T47D (cell line): ENCODE data around the gene GRIK3.
"Not testable (repeated sequence)": the region's sequence is repeated elsewhere in the genome, so short reads cannot be mapped to it uniquely, and the experiment has no call there.

Experiments
- DNase-seq, 2 experiments: peaks; one replicate each; pipeline versions ENCODE4 v3.0.0 to v3.0.0-alpha.2; 2011 to 2012; ENCODE audit warnings: low read depth in 1 of 2, low spot score in 1 of 2
- JUND ChIP-seq: IDR thresholded peaks from 2 replicates; pipeline ENCODE4 v1.6.1; 2012; ENCODE audit warnings: low read depth
- in situ Hi-C: cut with HindIII; loops from 2 replicates; pipeline ENCODE4 v1.10.0; 2016; ENCODE audit warnings: low sequenced_read_pairs, low pct_unique_long_range_greater_than_20kb

GRIK3 gene

DNA sequence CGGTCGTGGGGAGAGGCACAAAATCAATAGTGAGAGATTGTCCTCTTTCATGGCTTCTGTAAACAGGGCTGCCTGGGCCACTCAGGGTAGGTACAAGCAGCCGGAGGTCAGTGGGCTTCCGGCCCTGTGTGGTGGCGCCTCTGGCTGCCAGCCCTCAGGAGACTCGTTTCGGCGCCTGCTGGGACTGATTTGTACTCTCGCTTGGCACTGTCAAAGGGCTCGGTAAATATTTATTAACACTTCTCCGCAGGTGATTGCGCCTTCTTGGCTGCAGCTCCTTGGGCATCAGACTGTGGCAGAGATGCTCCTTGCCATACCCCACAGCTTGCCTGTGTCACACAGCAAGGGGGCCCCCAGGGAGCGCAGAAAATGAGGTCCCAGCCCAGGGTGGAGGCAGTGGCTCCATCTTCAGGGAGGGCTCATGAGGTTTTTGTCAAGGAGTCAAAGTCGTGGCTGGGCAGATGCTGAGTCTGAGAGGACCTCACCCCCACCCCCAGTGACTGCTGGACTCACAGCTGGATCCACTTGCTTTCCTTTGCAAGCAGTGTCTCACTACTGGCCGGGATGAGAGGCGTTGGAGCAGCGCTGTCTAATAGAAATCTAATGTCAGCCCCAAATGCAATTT is 262.5 kb downstream of the GRIK3 start:
- no peak for TF ChIP-seq JUND
- no peak for DNase-seq
- in situ Hi-C loops, result no loop called here

DNA sequence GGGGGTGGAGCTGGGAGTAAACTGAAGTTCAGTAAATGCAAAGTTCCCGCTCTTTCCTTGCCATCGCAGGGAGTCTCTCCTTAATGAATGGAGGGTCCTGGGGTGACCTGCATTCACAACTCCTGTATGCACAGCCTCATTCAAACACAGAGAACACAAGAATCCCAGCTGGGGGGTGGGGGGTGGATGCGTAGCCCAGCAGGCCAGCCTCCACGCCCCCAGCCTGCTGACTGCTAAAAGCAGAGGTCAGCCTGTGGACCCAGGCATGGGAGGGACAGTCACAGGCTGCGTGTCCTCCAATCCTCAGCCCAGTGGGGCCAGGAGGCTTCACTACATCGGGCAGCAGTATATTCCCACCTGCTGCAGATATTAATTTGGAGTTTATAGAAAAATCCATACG is 263.1 kb downstream of the GRIK3 start:
- DNase-seq, result no peak
- in situ Hi-C loops, result no loop called here
- TF ChIP-seq JUND, result no peak

DNA sequence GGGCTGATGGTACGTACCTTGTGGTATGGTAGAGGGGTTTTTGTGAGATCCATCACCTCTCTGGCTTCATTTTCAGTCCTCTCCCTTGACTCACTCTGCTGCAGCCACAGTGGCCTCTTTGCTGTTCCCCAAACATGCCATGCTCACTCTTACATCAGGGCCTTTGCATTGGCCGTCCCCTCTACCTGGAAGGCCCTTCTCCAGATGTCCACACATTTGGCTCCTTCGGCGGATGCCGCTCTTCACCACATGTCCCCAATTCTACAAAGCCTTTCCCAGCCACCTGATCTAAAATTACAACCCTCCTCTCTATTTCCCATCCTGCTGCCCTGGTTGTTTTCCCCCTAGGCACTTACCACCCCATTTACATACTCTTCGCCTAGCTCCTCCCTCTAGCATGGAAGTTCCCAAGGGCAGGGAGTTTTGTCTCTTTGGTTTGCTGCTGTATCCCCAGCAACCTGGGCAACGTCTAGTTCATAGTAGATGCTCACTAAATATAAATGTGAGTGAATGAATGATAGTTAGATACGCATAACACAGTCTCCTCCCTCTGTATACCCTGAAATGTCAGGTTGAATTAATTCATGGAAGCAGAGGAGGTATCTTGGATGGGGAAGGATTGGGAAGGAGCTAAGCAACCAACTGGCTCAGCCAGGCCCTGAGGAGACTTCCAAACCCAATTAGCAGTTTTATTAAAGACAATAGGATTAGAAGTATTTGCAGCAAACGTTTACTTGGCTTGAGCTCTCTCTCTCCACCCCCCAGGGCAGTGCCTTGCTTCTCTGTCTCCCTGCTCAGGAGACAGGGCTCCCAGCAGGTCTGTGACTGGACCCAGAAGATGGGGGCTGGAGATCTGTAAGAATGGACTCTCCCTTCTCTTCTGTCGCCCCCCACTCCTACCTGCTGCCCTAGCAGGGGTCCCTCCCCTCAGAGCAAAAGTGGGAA is 264.2 kb downstream of the GRIK3 start:
- no peak for DNase-seq
- TF ChIP-seq JUND, result no peak
- in situ Hi-C loops, result no loop called here

DNA sequence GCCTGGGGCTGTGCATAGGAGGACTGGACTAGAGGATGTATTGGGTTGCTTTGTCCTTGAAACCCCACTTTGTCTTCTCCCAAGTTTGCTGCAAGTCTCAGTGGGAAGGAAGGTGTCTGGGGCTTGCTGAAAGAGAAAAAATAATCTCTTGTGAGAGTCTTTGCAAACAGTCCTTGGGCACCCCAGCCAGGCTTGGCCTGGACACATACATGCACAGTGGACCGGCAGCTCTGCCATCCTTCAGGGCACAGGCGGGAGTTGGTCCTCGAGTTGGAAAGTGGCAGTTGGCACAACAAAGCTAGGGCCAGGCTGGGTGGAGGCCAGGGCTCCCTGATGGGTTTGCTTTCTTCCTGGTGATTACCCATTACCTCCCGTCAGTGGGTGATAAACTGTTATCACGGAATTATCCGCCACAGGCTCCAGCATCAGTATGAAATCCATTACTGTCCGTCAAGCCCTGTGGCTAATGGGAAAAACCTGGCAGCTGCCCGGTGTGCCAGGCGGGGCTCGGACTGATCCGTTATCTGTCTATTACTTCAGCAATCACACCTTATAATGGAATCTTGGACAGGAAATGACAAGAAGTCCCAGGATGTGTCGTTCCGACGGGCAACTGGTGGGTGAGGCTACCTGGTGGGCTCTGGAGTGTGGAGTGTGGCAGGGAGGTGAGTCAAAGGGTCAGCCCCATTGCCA is 265.7 kb downstream of the GRIK3 start:
- no peak for TF ChIP-seq JUND
- in situ Hi-C loops, result no loop called here
- no peak for DNase-seq

DNA sequence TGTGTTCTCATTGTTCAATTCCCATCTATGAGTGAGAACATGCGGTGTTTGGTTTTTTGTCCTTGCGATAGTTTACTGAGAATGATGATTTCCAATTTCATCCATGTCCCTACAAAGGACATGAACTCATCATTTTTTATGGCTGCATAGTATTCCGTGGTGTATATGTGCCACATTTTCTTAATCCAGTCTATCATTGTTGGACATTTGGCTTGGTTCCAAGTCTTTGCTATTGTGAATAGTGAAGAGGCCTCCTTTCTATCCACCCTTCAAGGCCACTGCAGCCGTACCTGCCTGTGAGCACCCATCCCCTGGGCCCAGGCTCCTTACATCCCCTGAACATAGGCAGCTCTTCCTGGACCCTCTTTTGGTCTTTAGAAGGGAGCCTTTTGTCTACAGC is 266.9 kb downstream of the GRIK3 start:
- DNase-seq, in situ Hi-C loops: not testable (repeated sequence)

DNA sequence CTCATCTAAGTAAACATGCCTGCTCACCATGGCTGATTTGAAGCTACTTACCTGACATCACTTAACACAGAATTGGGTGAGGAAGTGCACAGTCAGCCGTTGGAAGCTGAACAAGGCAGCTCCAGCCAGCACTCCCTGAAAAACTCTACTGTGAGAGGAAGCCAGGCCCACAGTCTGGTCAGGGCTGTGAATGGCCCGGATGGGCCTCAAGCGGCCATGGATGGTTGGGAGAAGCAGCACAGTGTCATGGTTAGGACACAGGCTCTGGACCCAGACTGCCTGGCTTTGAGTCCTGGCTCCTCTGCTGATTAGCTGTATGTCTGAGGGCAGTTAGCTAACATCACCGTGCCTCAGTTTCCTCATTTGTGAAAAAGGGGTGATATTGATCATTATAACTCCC is 267.8 kb downstream of the GRIK3 start:
- DNase-seq, result no peak

DNA sequence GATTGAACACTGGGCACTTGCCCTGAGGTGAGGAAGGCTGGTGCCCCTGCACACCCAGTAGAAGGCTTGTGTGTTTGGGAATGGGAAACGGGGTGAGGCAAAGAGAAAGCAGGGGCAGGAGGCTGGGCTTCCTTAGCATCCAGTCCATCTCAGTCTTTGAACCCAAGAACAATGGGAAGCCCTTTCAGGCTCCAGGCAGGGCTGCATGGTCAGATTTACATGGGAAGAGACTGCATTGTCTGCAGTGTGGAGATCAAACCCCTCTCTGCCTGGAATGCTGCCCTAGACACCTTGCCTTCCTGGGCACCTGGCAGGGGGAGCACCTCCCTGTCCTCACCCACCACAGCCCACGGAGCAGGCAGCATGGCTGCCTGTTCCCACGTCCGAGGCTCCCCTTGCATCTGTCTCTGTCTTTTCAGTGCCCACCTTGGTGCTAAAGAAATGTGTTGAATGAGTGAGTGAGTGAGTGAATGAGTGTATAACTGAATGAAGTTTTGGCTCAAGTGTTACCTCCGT is 268.5 kb downstream of the GRIK3 start:
- no peak for TF ChIP-seq JUND
- in situ Hi-C loops, result no loop called here
- no peak for DNase-seq

More for the DNA sequence above, 267.8 kb downstream of the GRIK3 start:
- TF ChIP-seq JUND, result no peak
- in situ Hi-C loops, result no loop called here

DNA sequence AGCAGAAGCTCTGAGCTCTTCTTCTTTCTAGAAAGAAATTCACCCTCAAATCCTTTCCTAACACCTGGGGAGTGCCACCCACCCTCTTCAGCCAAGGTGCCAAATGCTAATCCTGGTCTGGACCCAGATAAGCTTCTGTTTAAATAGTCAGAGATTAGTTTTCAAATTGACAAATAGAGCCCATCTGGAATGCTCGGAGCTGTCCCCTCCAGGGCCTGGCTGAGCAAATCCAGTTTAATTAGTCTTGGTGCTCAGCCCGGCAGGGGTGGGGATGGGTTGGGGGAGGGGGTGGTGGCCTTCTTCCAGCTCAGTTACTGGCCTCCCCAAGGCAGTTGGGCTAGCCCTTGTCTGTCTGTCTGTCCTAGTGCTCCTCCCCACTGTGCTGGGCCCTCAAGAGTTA is 269.5 kb downstream of the GRIK3 start:
- peak in 1 of 2 experiments; percentile 27 for DNase-seq
- TF ChIP-seq JUND, result no peak
- in situ Hi-C loops, result no loop called here

DNA sequence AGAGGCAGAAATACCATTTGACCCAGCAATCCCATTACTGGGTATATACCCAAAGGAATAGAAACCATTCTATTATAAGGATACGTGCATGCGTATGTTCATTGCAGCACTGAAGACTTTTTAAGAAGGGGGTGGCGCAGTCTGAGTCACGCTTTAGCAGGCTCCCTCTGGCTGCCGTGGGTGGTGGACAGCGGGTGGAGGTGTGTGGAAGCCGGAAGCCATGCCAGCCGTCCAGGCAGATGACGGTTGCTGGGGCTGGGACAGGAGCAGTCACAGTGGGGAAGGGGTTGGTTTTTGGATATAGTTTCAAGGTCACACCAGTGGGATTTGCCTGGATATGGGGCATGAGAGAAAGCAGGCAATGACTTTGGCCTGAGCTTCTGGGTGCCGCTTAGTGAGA is 270.5 kb downstream of the GRIK3 start:
- in situ Hi-C loops, result no loop called here
- DNase-seq, result no peak
- TF ChIP-seq JUND, result no peak

DNA sequence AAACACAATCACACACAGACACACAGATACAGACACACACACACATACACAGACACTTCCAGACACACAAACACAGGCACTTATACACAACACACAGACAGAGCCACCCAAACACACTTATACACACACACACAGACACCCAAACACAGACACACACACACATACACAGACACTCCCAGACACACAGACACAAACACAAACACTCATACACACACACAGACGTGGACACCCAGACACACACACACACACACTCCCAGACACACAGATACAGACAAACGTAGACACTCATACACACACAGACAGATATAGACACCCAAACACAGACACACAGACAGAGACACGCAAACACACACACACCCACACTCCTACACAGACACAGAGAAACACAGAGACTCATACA is 272.1 kb downstream of the GRIK3 start:
- DNase-seq, result no peak
- in situ Hi-C loops, result no loop called here
- no peak for TF ChIP-seq JUND

DNA sequence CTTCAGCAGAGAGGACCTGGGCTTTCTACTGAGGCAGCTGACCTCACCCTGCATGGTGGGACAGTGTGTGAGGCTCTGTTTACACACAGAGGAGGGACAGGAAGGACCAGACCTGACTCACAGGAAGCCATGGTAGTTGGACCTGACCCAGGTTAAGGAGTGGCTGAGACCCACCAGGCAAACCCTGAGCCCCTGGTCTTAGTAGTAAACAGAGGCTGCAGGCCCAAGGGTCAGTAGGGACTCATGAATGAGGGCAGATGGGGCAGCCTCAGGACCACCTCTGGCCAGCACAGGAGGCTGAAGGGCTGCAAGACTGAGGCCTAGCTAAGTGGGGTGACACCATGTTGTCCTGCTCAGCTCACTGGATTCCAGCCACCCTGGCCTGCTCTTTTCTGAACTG is 273.2 kb downstream of the GRIK3 start:
- in situ Hi-C loops, result no loop called here
- no peak for DNase-seq
- no peak for TF ChIP-seq JUND

DNA sequence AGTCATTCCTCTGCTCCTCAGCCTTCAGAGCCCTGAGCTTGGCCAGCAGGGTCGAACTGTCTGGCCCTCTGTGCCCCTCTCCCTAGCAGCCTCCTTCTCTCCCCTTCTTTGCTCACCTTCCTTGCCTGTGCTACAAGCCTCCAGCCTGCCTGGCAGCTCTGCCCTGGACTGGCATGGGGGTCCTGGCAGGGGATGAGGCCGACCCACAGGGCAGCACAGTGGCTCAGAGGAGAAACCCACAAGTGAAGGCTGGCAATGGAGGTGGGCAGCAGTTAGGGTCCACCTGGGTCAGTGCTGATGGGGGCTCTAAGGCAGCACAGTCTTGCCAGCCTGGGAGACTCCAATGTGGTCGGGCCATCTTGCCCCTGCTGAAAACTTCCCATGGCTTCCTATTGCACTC is 274.2 kb downstream of the GRIK3 start:
- in situ Hi-C loops, result no loop called here
- TF ChIP-seq JUND, result no peak
- DNase-seq, result no peak

DNA sequence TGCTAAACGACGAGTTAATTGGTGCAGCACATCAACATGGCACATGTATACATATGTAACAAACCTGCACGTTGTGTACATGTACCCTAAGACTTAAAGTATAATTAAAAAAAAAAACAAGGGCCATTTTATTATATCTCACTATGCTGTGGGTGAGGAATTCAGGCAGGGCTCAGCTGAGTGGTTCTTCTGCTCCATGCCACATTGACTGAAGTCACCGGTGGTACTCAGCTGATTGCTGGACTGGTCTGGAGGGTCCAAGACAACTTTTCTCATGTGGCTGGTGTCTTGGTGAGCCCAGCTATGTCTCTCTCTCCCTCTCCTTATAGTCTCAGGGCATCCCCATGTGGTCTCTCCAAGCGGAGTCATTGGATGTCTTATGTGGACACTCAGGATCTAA is 275.0 kb downstream of the GRIK3 start:
- in situ Hi-C loops, result no loop called here
- DNase-seq, result no peak
- TF ChIP-seq JUND, result no peak
